Neuron (in vitro differentiated cells): ENCODE measurements around the gene SBK3.
"Not testable (repeated sequence)": the region's sequence is repeated elsewhere in the genome, so short reads cannot be mapped to it uniquely, and the experiment has no call there.

ENCODE experiments used
- H2AFZ ChIP-seq: one replicate; pipeline ENCODE4 v1.6.1; 2013; ENCODE audit warnings: low read depth, mild to moderate bottlenecking, inconsistent platforms, low read length, moderate library complexity
- H3K27me3 ChIP-seq: one replicate; pipeline ENCODE4 v1.6.1; 2013; ENCODE audit warnings: low read length; ENCODE audit not compliant: insufficient read depth
- H3K36me3 ChIP-seq: one replicate; pipeline ENCODE4 v1.6.1; 2013; ENCODE audit warnings: low read length; ENCODE audit not compliant: insufficient read depth
- H3K4me1 ChIP-seq: one replicate; pipeline ENCODE4 v1.6.1; 2013; ENCODE audit warnings: low read length; ENCODE audit not compliant: insufficient read depth
- H3K4me3 ChIP-seq: 2 replicates; pipeline ENCODE4 v1.5.1; 2013; ENCODE audit warnings: mild to moderate bottlenecking, low read length, moderate library complexity
- H3K9me3 ChIP-seq: one replicate; pipeline ENCODE4 v1.6.1; 2013; ENCODE audit warnings: low read length

The SBK3 gene

GRCh38 chr19:55581823-55582223, 36.5 kb upstream of the SBK3 start:
- Histone ChIP-seq H3K9me3 (no peaks in the 10 kb centered on the region), H3K36me3 (peaks cover 14% of the 10 kb centered on the region), H3K4me1 (peaks cover 10% of the 10 kb centered on the region), H3K4me3 (no peak overlapping the region), H2AFZ (no peak overlapping the region), H3K27me3 (no peaks in the 10 kb centered on the region)

GRCh38 chr19:55581145-55581822, 35.9 kb upstream of the SBK3 start:
- Histone ChIP-seq H3K27me3 (no peaks in the 10 kb centered on the region), H3K36me3 (peaks cover 17% of the 10 kb centered on the region), H2AFZ (peak overlapping the region; percentile 14), H3K4me3 (peak overlapping the region; percentile 96), H3K9me3 (no peaks in the 10 kb centered on the region), H3K4me1 (peaks cover 7% of the 10 kb centered on the region)

- Histone ChIP-seq H3K9me3 (no peaks in the 10 kb centered on the region), H2AFZ (peak within 1 kb of the TSS; percentile 14), H3K36me3 (peaks cover 17% of the 10 kb centered on the region), H3K27me3 (no peaks in the 10 kb centered on the region), H3K4me3 (peak within 1 kb of the TSS; percentile 96), H3K4me1 (peaks cover 3% of the 10 kb centered on the region)
Observed at GRCh38 chr19:55580628-55581144, 35.3 kb upstream of the SBK3 start, which contains the start of gene ZNF579. Gene ZNF579, minus strand, starts transcription at chr19:55580848. Its CDS starts 1,209 bp downstream, at chr19:55579639.

- H3K27me3 ChIP-seq = no peaks in the 10 kb centered on the region
Observed at GRCh38 chr19:55579766-55580621, 34.7 kb upstream of the SBK3 start.

GRCh38 chr19:55578761-55579747, 33.7 kb upstream of the SBK3 start:
- no peaks in the 10 kb centered on the region for H3K9me3 ChIP-seq
- H3K27me3 ChIP-seq = no peaks in the 10 kb centered on the region
- peak overlapping the region; percentile 96 for H3K4me3 ChIP-seq
- H3K4me1 ChIP-seq = peaks cover 3% of the 10 kb centered on the region
- H2AFZ ChIP-seq = no peak overlapping the region
- H3K36me3 ChIP-seq = peaks cover 17% of the 10 kb centered on the region

More at GRCh38 chr19:55579766-55580621, 34.7 kb upstream of the SBK3 start:
- H3K9me3 ChIP-seq = no peaks in the 10 kb centered on the region
- H2AFZ ChIP-seq = no peak overlapping the region
- H3K4me3 ChIP-seq = peak overlapping the region; percentile 96
- H3K36me3 ChIP-seq = peaks cover 17% of the 10 kb centered on the region
- H3K4me1 ChIP-seq = peaks cover 3% of the 10 kb centered on the region

- no peaks in the 10 kb centered on the region for H3K27me3 ChIP-seq
- H3K4me3 ChIP-seq = no peak overlapping the region
- peaks cover 3% of the 10 kb centered on the region for H3K4me1 ChIP-seq
- H3K9me3 ChIP-seq = no peaks in the 10 kb centered on the region
- H3K36me3 ChIP-seq = peaks cover 17% of the 10 kb centered on the region
- H2AFZ ChIP-seq = no peak overlapping the region
Observed at GRCh38 chr19:55578031-55578760, 32.9 kb upstream of the SBK3 start.

- peaks cover 3% of the 10 kb centered on the region for H3K4me1 ChIP-seq
Observed at GRCh38 chr19:55576746-55577145, 31.4 kb upstream of the SBK3 start.

GRCh38 chr19:55573929-55574328, 28.6 kb upstream of the SBK3 start:
- H3K27me3 ChIP-seq, H3K4me3 ChIP-seq, H3K9me3 ChIP-seq, H2AFZ ChIP-seq, H3K4me1 ChIP-seq: not testable (repeated sequence)
- peaks cover 15% of the 10 kb centered on the region for H3K36me3 ChIP-seq

More at GRCh38 chr19:55576746-55577145, 31.4 kb upstream of the SBK3 start:
- Histone ChIP-seq H3K36me3 (peaks cover 17% of the 10 kb centered on the region), H3K4me3 (no peak overlapping the region), H3K9me3 (no peaks in the 10 kb centered on the region), H3K27me3 (no peaks in the 10 kb centered on the region), H2AFZ (no peak overlapping the region)

- H3K4me3 ChIP-seq, H3K4me1 ChIP-seq, H3K9me3 ChIP-seq, H3K36me3 ChIP-seq, H3K27me3 ChIP-seq, H2AFZ ChIP-seq: not testable (repeated sequence)
Observed at GRCh38 chr19:55569477-55569876, 24.1 kb upstream of the SBK3 start.

- Histone ChIP-seq H3K27me3 (no peaks in the 10 kb centered on the region), H3K36me3 (no peaks in the 10 kb centered on the region), H3K9me3 (no peaks in the 10 kb centered on the region), H2AFZ (no peak overlapping the region), H3K4me3 (no peak overlapping the region), H3K4me1 (peaks cover 4% of the 10 kb centered on the region)
Observed at GRCh38 chr19:55567708-55568328, 22.5 kb upstream of the SBK3 start.

- Histone ChIP-seq H3K36me3 (no peaks in the 10 kb centered on the region), H3K9me3 (no peaks in the 10 kb centered on the region), H3K4me1 (peaks cover 4% of the 10 kb centered on the region), H2AFZ (no peak overlapping the region), H3K27me3 (no peaks in the 10 kb centered on the region), H3K4me3 (no peak overlapping the region)
Observed at GRCh38 chr19:55566823-55567222, 21.5 kb upstream of the SBK3 start.
